Measurements from ENCODE around the gene CCNY. TPM values are rescaled to one million over a fixed set of nuclear protein-coding genes. Genes with fewer than 3 reads are reported as not detected.

The CCNY gene
- total RNA-seq, 1 donor from 2014 or later = 68.7 TPM

DNA sequence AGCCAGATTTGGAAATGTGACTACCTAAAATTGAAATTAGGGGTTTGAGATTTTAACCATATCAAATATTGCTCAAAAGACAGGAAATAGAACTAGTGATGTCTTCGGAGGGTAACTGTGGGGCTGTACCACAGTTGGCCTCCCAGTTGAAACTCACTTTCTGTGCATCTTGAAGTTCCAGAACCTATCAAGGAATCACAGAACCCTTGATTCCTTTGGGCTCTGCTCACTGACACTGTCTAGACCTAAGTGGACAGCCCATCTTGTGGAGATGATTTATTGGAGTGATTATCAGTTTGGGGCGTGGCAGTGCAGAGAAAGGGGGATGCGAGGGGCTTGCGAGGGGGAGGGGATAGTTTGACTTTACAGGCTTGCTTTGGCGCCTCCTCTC lies 134.6 kb downstream of the CCNY start:
- Mint-ChIP-seq H3K27me3 (ENCODE audit: low read depth) (no peaks in the 10 kb centered on the region), H3K9me3 (ENCODE audit: low read depth) (no peaks in the 10 kb centered on the region), H3K4me1 (ENCODE audit: low read depth) (peaks cover 15% of the 10 kb centered on the region), H3K36me3 (ENCODE audit: low read depth) (no peaks in the 10 kb centered on the region), H3K27ac (ENCODE audit: unreplicated experiment) (no peak overlapping the region), H3K4me3 (ENCODE audit: unreplicated experiment) (no peak overlapping the region)
- TF ChIP-seq, protein P1, sequence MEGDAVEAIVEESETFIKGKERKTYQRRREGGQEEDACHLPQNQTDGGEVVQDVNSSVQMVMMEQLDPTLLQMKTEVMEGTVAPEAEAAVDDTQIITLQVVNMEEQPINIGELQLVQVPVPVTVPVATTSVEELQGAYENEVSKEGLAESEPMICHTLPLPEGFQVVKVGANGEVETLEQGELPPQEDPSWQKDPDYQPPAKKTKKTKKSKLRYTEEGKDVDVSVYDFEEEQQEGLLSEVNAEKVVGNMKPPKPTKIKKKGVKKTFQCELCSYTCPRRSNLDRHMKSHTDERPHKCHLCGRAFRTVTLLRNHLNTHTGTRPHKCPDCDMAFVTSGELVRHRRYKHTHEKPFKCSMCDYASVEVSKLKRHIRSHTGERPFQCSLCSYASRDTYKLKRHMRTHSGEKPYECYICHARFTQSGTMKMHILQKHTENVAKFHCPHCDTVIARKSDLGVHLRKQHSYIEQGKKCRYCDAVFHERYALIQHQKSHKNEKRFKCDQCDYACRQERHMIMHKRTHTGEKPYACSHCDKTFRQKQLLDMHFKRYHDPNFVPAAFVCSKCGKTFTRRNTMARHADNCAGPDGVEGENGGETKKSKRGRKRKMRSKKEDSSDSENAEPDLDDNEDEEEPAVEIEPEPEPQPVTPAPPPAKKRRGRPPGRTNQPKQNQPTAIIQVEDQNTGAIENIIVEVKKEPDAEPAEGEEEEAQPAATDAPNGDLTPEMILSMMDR (IDR thresholded peaks at IDR 0.05) = no peak
- DNase-seq (ENCODE audit: low spot score) = no peak

DNA sequence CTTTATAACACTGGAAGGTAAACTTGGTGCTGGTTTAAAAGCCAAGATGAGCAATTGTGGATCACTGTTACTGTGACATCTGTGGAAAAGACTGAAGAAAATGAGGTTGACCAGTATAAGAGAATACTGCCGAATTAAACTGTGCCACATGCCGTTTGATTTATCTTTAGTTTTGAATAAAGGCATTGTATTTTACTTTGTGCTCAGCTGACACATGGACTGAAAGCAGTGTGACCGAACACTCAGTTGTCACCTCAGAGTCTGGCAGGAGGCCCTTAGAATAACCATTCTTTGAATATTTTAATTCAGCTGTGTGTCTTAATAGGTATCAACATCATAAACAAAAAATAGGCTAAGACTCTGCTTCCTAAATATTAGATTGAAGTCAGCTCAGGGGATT lies 135.1 kb downstream of the CCNY start:
- TF ChIP-seq, protein P1 (IDR thresholded peaks at IDR 0.05) = no peak
- Mint-ChIP-seq H3K27me3 (ENCODE audit: low read depth) (no peaks in the 10 kb centered on the region), H3K4me1 (ENCODE audit: low read depth) (peaks cover 15% of the 10 kb centered on the region), H3K27ac (ENCODE audit: unreplicated experiment) (no peak overlapping the region), H3K9me3 (ENCODE audit: low read depth) (no peaks in the 10 kb centered on the region), H3K4me3 (ENCODE audit: unreplicated experiment) (no peak overlapping the region), H3K36me3 (ENCODE audit: low read depth) (no peaks in the 10 kb centered on the region)
- DNase-seq (ENCODE audit: low spot score) = no peak

DNA sequence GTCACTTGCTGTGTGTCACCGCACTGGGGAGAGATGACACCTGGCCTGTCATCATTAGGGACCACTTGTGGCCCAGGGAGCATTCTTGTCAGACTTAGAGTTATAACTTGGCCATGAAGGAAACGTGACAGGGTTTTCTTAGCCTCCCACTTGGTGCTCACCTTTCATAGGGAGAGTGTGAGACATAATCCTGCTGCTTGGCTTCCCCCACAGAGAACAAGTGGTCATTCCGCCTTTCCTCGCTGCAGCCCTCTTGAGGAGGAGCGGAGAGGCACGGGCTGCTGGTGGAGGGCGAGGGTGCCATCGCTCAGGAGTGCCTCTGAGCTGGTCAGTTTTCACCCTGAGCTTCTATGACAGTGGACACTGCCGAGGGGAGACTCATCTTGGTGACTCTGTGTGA lies 143.8 kb downstream of the CCNY start:
- H3K4me1 Mint-ChIP-seq (ENCODE audit: low read depth) = peaks cover 8% of the 10 kb centered on the region

DNA sequence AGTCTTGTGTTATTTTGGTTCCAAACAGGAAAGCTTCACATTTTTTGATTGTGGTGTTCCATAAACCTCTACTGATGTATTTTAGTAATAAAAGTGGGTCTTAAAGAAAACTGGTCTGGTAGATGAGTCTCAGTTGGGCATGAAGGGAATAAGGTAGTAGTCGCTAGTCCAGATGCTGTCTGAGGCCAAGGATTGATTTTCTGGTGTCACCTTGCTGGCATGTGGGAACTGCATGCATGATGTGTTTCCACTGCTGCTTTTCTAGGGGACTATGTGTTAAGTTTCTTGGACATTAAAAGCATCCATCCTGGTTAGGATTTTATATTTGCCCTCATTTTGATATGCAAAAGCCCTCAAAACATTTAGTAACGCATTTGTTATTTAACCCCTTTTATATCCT lies 145.1 kb downstream of the CCNY start:
- Mint-ChIP-seq H3K27me3 (ENCODE audit: low read depth) (no peaks in the 10 kb centered on the region), H3K4me1 (ENCODE audit: low read depth) (peaks cover 8% of the 10 kb centered on the region), H3K9me3 (ENCODE audit: low read depth) (no peaks in the 10 kb centered on the region), H3K4me3 (ENCODE audit: unreplicated experiment) (no peak overlapping the region), H3K27ac (ENCODE audit: unreplicated experiment) (no peak overlapping the region), H3K36me3 (ENCODE audit: low read depth) (peaks cover 2% of the 10 kb centered on the region)
- DNase-seq (ENCODE audit: low spot score) = no peak
- TF ChIP-seq, protein P1 (IDR thresholded peaks at IDR 0.05) = no peak

More for the DNA sequence above, 143.8 kb downstream of the CCNY start:
- Mint-ChIP-seq H3K27me3 (ENCODE audit: low read depth) (no peaks in the 10 kb centered on the region), H3K27ac (ENCODE audit: unreplicated experiment) (no peak overlapping the region), H3K36me3 (ENCODE audit: low read depth) (peaks cover 2% of the 10 kb centered on the region), H3K9me3 (ENCODE audit: low read depth) (no peaks in the 10 kb centered on the region), H3K4me3 (ENCODE audit: unreplicated experiment) (no peak overlapping the region)
- no peak for DNase-seq (ENCODE audit: low spot score)
- TF ChIP-seq, protein P1 (IDR thresholded peaks at IDR 0.05) = peak; percentile 18

DNA sequence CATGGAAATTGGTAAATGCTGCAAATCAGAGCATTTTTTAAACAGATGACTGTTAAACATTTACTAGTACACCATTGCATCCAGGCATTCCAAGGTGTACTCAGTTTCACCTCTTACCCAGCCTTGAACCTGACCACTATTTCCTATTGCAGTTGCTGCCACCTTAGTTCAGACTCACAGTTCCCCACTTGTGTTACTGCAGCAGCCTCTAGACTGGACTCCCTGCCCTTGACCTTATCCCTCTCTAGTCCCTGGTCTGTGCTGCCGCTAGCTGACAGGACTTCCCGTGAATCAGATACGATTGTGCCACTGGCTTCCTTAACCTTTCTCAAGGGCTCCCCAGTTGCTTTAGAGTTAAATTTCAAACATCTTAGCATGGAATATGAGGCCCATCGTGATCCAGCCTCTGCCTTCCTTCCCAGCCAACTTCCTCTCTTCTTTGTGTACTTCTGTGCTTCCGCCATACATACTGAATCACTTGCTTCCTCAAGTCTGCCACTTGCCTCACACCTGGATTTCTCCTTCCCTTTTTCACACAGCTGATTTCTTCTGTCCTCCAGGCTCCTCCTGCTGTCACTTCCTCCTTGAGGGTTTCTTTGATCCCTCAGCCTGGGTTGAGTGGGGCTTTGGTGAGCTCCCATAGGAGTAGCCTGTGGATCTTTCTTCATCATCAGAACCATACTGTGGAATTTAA lies 150.1 kb downstream of the CCNY start:
- Mint-ChIP-seq H3K9me3 (ENCODE audit: low read depth) (no peaks in the 10 kb centered on the region), H3K4me1 (ENCODE audit: low read depth) (peaks cover 15% of the 10 kb centered on the region), H3K4me3 (ENCODE audit: unreplicated experiment) (no peak overlapping the region), H3K27me3 (ENCODE audit: low read depth) (no peaks in the 10 kb centered on the region), H3K27ac (ENCODE audit: unreplicated experiment) (no peak overlapping the region), H3K36me3 (ENCODE audit: low read depth) (peaks cover 6% of the 10 kb centered on the region)
- no peak for DNase-seq (ENCODE audit: low spot score)
- TF ChIP-seq, protein P1 (IDR thresholded peaks at IDR 0.05) = no peak

Data from chondrocyte (in vitro differentiated cells).